Measurements from ENCODE around the gene TM4SF18. TPM values are rescaled to one million over a fixed set of nuclear protein-coding genes. Genes with fewer than 3 reads are reported as not detected.

TM4SF18 gene
- total and polyA plus RNA-seq, 2 experiments from 2014 or later, result 1.6 to 2.0 TPM

DNA sequence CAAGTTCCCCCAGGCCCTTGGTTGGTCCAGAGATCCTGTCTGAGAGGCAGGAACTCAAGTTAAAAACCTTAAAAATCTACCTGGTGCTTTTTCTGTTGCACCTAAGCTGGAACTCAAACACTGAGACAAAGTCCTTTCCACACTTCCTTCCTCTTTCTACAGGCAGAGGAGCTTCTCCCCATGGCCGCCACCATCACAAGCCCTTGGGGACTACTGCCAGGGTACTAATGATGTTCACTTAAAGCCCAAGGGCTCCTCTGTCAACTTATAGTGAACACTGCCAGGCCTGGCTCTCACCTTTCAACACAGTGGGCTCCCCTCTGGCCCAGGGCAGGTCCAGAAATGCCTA, 26.0 kb downstream of the TM4SF18 start:
- DNase-seq (ENCODE audit: low spot score) (no peak), ATAC-seq (no peak)
- H3K27ac ChIP-seq (ENCODE audit: low read depth), result no peak overlapping the region
- H3K4me3 ChIP-seq, result no peak overlapping the region
- no peaks in the 10 kb centered on the region for H4K20me1 ChIP-seq (replicated peaks; ENCODE audit: insufficient read depth)
- H2AFZ ChIP-seq, result no peak overlapping the region
- H3F3A ChIP-seq (replicated peaks; ENCODE audit: low read depth), result no peaks in the 10 kb centered on the region
- H3K36me3 ChIP-seq (ENCODE audit: insufficient read depth), result no peaks in the 10 kb centered on the region
- H3K27me3 ChIP-seq (ENCODE audit: insufficient read depth), result no peaks in the 10 kb centered on the region
- no peaks in the 10 kb centered on the region for H3K79me2 ChIP-seq (replicated peaks; ENCODE audit: insufficient read depth)
- Mint-ChIP-seq H3K27ac (no peak overlapping the region), H3K4me1 (no peaks in the 10 kb centered on the region), H3K4me3 (no peak overlapping the region), H3K9me3 (no peaks in the 10 kb centered on the region), H3K36me3 (ENCODE audit: low read depth) (no peaks in the 10 kb centered on the region), H3K27me3 (ENCODE audit: insufficient read depth, low read depth, poor library complexity) (no peaks in the 10 kb centered on the region)
- peaks cover 7% of the 10 kb centered on the region; the same call in 1 of the 2 replicates for H3K9me2 ChIP-seq (ENCODE audit: insufficient read depth)
- no peak overlapping the region for H3K4me2 ChIP-seq
- no peak for TF ChIP-seq NANOG (IDR thresholded peaks at IDR 0.05; ENCODE audit: borderline replicate concordance)
- TF ChIP-seq EZH2phosphoT487 (IDR thresholded peaks at IDR 0.05; ENCODE audit: unreplicated experiment), result no peak
- TF ChIP-seq ZNF462 (CRISPR knock-in tag; IDR thresholded peaks at IDR 0.05), result no peak
- TF ChIP-seq, protein P1, sequence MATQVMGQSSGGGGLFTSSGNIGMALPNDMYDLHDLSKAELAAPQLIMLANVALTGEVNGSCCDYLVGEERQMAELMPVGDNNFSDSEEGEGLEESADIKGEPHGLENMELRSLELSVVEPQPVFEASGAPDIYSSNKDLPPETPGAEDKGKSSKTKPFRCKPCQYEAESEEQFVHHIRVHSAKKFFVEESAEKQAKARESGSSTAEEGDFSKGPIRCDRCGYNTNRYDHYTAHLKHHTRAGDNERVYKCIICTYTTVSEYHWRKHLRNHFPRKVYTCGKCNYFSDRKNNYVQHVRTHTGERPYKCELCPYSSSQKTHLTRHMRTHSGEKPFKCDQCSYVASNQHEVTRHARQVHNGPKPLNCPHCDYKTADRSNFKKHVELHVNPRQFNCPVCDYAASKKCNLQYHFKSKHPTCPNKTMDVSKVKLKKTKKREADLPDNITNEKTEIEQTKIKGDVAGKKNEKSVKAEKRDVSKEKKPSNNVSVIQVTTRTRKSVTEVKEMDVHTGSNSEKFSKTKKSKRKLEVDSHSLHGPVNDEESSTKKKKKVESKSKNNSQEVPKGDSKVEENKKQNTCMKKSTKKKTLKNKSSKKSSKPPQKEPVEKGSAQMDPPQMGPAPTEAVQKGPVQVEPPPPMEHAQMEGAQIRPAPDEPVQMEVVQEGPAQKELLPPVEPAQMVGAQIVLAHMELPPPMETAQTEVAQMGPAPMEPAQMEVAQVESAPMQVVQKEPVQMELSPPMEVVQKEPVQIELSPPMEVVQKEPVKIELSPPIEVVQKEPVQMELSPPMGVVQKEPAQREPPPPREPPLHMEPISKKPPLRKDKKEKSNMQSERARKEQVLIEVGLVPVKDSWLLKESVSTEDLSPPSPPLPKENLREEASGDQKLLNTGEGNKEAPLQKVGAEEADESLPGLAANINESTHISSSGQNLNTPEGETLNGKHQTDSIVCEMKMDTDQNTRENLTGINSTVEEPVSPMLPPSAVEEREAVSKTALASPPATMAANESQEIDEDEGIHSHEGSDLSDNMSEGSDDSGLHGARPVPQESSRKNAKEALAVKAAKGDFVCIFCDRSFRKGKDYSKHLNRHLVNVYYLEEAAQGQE (IDR thresholded peaks at IDR 0.05; ENCODE audit: unreplicated experiment), result no peak
- TF ChIP-seq EZH2 (IDR thresholded peaks at IDR 0.05; ENCODE audit: low read depth, unreplicated experiment), result no peak
- TF ChIP-seq CREB1 (CRISPR knock-in tag; IDR thresholded peaks at IDR 0.05; ENCODE audit: low read depth), result no peak
- H3K4me1 ChIP-seq (ENCODE audit: insufficient read depth), result no peaks in the 10 kb centered on the region
